GM12892 (cell line): ENCODE results near the gene STARD7.
"Not testable (repeated sequence)": the region's sequence is repeated elsewhere in the genome, so short reads cannot be mapped to it uniquely, and the experiment has no call there.

Experiments
- POLR2A ChIP-seq: IDR thresholded peaks from 2 replicates; pipeline ENCODE4 v1.6.1; 2011; ENCODE audit warnings: low read depth, low read length, control low read depth
- POLR2AphosphoS5 ChIP-seq: IDR thresholded peaks from 2 replicates; pipeline ENCODE4 v1.6.1; 2011; ENCODE audit warnings: low read depth, low read length, control low read depth
- TAF1 ChIP-seq: IDR thresholded peaks from 2 replicates; pipeline ENCODE4 v1.6.1; 2011; ENCODE audit warnings: low read depth, mild to moderate bottlenecking, control low read depth, low read length, borderline replicate concordance

GRCh38 chr2:96221106-96221505 lies 12.5 kb upstream of the STARD7 start:
- TF ChIP-seq POLR2A, POLR2AphosphoS5, TAF1: not testable (repeated sequence)
